Thymus (tissue), 11 donors: ENCODE measurements around the gene GDF10. TPM values are rescaled to one million over a fixed set of nuclear protein-coding genes. Genes with fewer than 3 reads are reported as not detected.

Experiments used
- DNase-seq, 9 donors: peaks; one replicate each; pipeline ENCODE4 v3.0.0-alpha.2; 2013; ENCODE audit warnings: low spot score in 9 of 9, low read depth in 6 of 9, missing footprints in 1 of 9
- H3K27ac ChIP-seq, 2 donors: one replicate each; pipeline ENCODE4 v1.5.1; 2013; ENCODE audit warnings: control low read depth in 1 of 2, low read depth in 1 of 2, low read length in 1 of 2, mild to moderate bottlenecking in 1 of 2, moderate library complexity in 1 of 2
- H3K27me3 ChIP-seq, 2 donors: one replicate each; pipeline ENCODE4 v1.5.1; 2013; ENCODE audit warnings: low read length in 1 of 2; ENCODE audit not compliant: control insufficient read depth in 2 of 2, insufficient read depth in 1 of 2
- H3K36me3 ChIP-seq, 2 donors: one replicate each; pipeline ENCODE4 v1.5.1; 2013; ENCODE audit warnings: low read length in 1 of 2, mild to moderate bottlenecking in 1 of 2, moderate library complexity in 1 of 2; ENCODE audit not compliant: control insufficient read depth in 2 of 2, insufficient read depth in 2 of 2
- H3K4me1 ChIP-seq, 2 donors: one replicate each; pipeline ENCODE4 v1.5.1; 2013; ENCODE audit warnings: low read length in 2 of 2; ENCODE audit not compliant: control insufficient read depth in 2 of 2, insufficient read depth in 2 of 2
- H3K4me3 ChIP-seq, 2 donors: one replicate each; pipeline ENCODE4 v1.5.1; 2013; ENCODE audit warnings: low read length in 2 of 2, control low read depth in 1 of 2, mild to moderate bottlenecking in 1 of 2
- H3K9me3 ChIP-seq, 2 donors: one replicate each; pipeline ENCODE4 v1.5.1; 2013; ENCODE audit warnings: low read length in 1 of 2, mild to moderate bottlenecking in 1 of 2; ENCODE audit not compliant: control insufficient read depth in 2 of 2, insufficient read depth in 1 of 2
- WGBS: extraction: QIAGEN DNeasy Blood & Tissue Kit; methylation state at CpG from one replicate; pipeline ENCODE4 v1.1.7; 2013; 5-methylcytosine and 5-hydroxymethylcytosine counted together
- polyA plus RNA-seq: library from polyadenylated mRNA; stranded (reverse); fragments of 200-250 nt; gene quantifications from one replicate; pipeline ENCODE4 v1.2.3, GENCODE V29; 2013
- total RNA-seq: library from RNA; stranded (reverse); fragments of 120-200 nt; gene quantifications from one replicate; pipeline ENCODE4 v1.2.4, GENCODE V29; 2013
- donor health status: healthy.

The GDF10 gene
- total and polyA plus RNA-seq, 2 donors = 0.39 to 0.47 TPM

DNA sequence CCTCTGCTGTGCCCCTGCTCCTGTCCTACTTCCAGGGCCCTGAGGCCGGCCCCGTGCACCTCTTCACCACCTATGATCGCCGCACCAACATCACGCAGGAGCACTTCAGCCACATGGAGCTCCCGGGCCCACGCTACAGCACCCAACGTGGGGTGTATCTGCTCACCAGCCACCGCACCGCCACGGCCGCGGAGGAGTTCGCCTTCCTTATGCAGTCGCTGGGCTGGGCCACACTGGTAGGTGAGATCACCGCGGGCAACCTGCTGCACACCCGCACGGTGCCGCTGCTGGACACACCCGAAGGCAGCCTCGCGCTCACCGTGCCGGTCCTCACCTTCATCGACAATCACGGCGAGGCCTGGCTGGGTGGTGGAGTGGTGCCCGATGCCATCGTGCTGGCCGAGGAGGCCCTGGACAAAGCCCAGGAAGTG, 50.0 kb downstream of the GDF10 start:
- no peak for DNase-seq
- no peaks in the 10 kb centered on the region for H3K9me3 ChIP-seq
- no peaks in the 10 kb centered on the region for H3K4me1 ChIP-seq
- WGBS = 97% methylated on average over 31 of the region's 31 CpGs
- no peaks in the 10 kb centered on the region for H3K36me3 ChIP-seq
- H3K27ac ChIP-seq = no peak overlapping the region
- no peak overlapping the region for H3K4me3 ChIP-seq
- H3K27me3 ChIP-seq = no peaks in the 10 kb centered on the region

DNA sequence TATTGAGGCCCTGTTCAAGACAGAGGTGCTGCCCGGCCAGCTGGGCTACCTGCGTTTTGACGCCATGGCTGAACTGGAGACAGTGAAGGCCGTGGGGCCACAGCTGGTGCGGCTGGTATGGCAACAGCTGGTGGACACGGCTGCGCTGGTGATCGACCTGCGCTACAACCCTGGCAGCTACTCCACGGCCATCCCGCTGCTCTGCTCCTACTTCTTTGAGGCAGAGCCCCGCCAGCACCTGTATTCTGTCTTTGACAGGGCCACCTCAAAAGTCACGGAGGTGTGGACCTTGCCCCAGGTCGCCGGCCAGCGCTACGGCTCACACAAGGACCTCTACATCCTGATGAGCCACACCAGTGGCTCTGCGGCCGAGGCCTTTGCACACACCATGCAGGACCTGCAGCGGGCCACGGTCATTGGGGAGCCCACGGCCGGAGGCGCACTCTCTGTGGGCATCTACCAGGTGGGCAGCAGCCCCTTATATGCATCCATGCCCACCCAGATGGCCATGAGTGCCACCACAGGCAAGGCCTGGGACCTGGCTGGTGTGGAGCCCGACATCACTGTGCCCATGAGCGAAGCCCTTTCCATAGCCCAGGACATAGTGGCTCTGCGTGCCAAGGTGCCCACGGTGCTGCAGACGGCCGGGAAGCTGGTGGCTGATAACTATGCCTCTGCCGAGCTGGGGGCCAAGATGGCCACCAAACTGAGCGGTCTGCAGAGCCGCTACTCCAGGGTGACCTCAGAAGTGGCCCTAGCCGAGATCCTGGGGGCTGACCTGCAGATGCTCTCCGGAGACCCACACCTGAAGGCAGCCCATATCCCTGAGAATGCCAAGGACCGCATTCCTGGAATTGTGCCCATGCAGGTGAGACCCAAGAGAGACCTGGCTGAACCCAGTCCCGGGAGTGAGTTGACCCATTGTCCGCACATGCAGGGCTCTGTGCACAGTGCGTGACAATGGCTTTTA, 51.0 kb downstream of the GDF10 start:
- H3K4me3 ChIP-seq = no peak overlapping the region
- no peaks in the 10 kb centered on the region for H3K27me3 ChIP-seq
- 98% methylated on average over 39 of the region's 39 CpGs for WGBS
- H3K4me1 ChIP-seq = no peaks in the 10 kb centered on the region
- H3K36me3 ChIP-seq = no peaks in the 10 kb centered on the region
- no peak overlapping the region for H3K27ac ChIP-seq
- DNase-seq = no peak
- no peaks in the 10 kb centered on the region for H3K9me3 ChIP-seq

DNA sequence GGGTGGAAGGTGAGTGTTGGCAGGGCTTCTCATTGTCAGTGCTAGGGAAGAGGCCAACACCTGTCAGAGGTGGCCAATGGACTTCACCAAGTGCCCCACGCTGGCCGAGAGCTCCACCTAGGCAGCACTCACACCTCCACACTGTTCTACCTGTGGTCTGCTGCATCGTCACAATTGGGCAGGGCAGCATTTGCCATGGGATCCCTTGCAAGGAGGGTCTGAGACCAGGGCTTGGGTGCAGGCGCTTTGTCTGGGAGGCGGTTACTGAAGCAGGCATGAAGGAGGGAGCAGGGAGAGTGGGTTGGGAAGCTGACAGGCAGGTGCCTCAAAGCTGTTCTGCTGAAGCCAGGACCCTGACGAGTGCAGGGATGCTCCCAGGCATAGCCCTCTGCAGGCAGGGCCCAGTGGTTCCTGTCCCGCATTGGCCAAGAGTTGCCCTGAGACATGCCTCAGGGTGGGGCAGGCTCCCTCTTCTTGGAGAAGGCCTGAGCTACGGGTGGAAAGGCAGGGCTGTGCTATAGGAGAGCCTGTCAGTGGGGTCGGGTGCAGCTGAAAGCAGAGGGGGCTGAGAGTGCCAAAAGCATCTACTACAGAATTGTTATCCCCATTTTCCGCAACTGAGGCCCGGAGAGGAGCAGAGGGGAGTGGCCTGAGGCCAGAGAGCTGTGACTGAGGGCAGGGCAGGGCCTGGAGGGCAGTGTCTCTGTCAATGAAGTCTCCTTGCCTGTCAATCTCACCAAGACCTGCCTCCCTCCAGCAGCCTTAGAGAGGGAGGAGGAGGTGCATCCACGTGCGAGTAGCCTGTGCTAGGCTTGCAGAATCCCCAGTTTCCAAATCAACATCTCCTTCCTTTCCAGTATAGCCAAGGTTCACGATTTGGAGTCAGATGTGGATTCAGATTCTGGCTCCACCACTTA, 52.2 kb downstream of the GDF10 start:
- no peak overlapping the region for H3K4me3 ChIP-seq
- H3K9me3 ChIP-seq = no peaks in the 10 kb centered on the region
- H3K4me1 ChIP-seq = no peaks in the 10 kb centered on the region
- H3K27me3 ChIP-seq = no peaks in the 10 kb centered on the region
- no peak for DNase-seq
- H3K36me3 ChIP-seq = no peaks in the 10 kb centered on the region
- no peak overlapping the region for H3K27ac ChIP-seq
- WGBS = 94% methylated on average over 14 of the region's 14 CpGs

DNA sequence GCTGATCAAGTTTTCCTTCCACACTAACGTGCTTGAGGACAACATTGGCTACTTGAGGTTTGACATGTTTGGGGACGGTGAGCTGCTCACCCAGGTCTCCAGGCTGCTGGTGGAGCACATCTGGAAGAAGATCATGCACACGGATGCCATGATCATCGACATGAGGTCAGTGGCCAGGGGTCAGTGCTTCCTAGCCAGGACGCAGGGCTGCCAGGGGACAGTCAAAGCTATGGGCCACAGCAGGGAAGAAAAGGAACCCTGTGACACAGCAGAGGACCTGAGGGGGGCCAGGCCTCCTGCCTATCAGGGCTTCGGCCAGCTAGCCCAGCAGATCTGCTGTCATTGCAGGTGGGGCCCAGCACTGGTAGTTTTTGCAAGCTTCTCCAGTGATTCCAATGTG, 53.4 kb downstream of the GDF10 start:
- H3K9me3 ChIP-seq = no peaks in the 10 kb centered on the region
- H3K36me3 ChIP-seq = no peaks in the 10 kb centered on the region
- H3K4me3 ChIP-seq = no peak overlapping the region
- WGBS = 97% methylated on average over 6 of the region's 6 CpGs
- H3K27ac ChIP-seq = no peak overlapping the region
- no peaks in the 10 kb centered on the region for H3K27me3 ChIP-seq
- no peak for DNase-seq
- no peaks in the 10 kb centered on the region for H3K4me1 ChIP-seq

DNA sequence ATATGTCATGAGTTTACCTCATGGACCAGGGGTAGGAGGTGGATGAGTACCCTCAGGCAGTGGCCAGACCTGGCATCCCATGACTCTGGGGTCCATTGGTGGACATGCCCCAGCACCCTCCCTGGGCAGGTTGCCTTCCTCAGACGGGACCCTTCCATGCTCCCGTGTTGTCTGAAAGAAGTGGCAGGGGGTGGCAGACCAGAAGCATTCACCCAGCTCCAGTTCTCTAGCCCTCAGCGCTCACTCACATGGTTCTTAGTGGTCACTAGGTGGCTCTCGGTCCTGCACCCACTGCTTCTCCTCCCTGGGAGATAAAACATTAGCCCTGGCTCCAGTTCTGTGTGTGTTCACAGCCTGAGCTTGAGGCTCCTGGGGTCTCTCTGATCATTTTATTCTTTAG, 54.2 kb downstream of the GDF10 start:
- no peaks in the 10 kb centered on the region for H3K36me3 ChIP-seq
- no peak overlapping the region for H3K4me3 ChIP-seq
- WGBS = 95% methylated on average over 4 of the region's 4 CpGs
- no peak for DNase-seq
- no peak overlapping the region for H3K27ac ChIP-seq
- no peaks in the 10 kb centered on the region for H3K4me1 ChIP-seq
- H3K27me3 ChIP-seq = no peaks in the 10 kb centered on the region
- H3K9me3 ChIP-seq = no peaks in the 10 kb centered on the region

DNA sequence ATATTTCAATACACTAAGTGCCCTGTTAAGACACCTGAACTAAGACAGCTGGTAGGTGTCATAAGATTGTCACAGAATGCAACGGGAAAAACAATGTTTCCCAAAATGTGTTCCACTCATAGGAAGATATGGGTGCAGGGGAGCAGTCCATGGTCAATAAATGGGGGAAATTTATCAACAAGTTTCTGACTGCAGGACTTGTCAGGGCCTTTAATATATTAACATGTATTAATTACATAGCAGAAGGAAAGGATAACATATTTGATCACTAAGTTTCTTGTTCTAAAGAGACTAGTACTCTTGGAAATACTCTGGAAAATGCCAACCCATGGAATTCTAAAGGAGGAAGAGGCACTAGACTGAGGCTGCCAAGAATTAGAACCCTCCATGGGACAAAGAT, 54.9 kb downstream of the GDF10 start:
- no peak overlapping the region for H3K27ac ChIP-seq
- no peaks in the 10 kb centered on the region for H3K9me3 ChIP-seq
- H3K36me3 ChIP-seq = no peaks in the 10 kb centered on the region
- no peak overlapping the region for H3K4me3 ChIP-seq
- 99% methylated on average over 1 of the region's 1 CpG for WGBS
- no peaks in the 10 kb centered on the region for H3K27me3 ChIP-seq
- no peaks in the 10 kb centered on the region for H3K4me1 ChIP-seq
- DNase-seq = no peak

DNA sequence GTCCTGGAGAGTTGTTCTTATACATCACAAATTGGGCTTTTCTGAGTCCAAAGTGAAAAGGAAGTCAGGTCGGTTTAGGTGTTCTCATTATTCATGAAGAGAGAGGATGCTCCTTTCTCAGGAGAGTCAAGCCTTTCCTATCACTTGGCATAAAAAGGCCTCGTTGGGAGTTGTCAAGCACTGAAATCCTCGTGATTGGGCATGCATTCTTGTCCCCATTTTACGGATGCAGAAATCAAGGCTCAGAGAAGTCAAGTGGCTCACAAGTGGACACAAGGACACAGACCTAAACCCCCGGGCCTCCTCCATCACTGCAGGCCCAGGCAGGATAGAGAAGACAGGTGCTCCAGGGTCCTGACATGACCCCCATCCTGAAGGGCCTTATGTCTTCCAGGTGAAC, 56.7 kb downstream of the GDF10 start:
- Histone ChIP-seq H3K27me3 (no peaks in the 10 kb centered on the region), H3K4me3 (no peak overlapping the region), H3K36me3 (no peaks in the 10 kb centered on the region), H3K27ac (no peak overlapping the region), H3K9me3 (no peaks in the 10 kb centered on the region), H3K4me1 (no peaks in the 10 kb centered on the region)
- no peak for DNase-seq
- whole genome bisulfite sequencing = 94% methylated on average over 5 of the region's 5 CpGs

DNA sequence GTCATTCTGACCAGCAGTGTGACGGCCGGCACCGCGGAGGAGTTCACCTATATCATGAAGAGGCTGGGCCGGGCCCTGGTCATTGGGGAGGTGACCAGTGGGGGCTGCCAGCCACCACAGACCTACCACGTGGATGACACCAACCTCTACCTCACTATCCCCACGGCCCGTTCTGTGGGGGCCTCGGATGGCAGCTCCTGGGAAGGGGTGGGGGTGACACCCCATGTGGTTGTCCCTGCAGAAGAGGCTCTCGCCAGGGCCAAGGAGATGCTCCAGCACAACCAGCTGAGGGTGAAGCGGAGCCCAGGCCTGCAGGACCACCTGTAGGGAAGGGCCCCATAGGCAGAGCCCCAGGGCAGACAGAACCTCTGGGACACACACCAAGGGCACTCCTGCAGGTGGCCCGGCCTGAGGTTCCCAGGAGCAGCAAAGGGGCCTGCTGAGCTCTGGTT, 57.2 kb downstream of the GDF10 start:
- Histone ChIP-seq H3K9me3 (no peaks in the 10 kb centered on the region), H3K27ac (no peak overlapping the region), H3K4me1 (no peaks in the 10 kb centered on the region), H3K36me3 (no peaks in the 10 kb centered on the region), H3K4me3 (no peak overlapping the region), H3K27me3 (no peaks in the 10 kb centered on the region)
- no peak for DNase-seq
- 96% methylated on average over 12 of the region's 12 CpGs for WGBS

DNA sequence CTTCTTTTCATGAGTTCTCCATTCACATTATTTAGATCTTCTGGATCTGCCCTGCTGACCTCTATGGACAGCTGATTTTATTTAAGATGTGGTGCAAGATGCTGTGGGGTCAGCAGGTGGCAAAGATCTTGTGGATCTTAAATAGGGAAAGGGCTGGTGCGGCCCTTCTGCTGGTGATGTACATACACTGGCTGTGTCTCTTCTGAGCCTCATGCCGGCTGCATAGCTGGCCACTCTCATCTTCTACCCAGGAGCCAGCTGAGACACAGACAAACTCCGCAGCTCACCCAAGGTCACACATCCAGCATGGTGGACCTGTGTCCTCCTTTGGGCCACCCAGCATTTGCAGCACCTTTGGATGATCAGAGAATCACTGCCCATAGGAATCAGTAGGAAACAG, 57.9 kb downstream of the GDF10 start:
- WGBS = 100% methylated on average over 3 of the region's 3 CpGs
- Histone ChIP-seq H3K27me3 (no peaks in the 10 kb centered on the region), H3K36me3 (no peaks in the 10 kb centered on the region), H3K4me1 (no peaks in the 10 kb centered on the region), H3K9me3 (no peaks in the 10 kb centered on the region), H3K27ac (no peak overlapping the region), H3K4me3 (no peak overlapping the region)
- no peak for DNase-seq
